GM12878 (cell line): Measurements from ENCODE around the gene ACD. TPM values are rescaled to one million over a fixed set of nuclear protein-coding genes. Genes with fewer than 3 reads are reported as not detected.

ENCODE experiments used
- ATAC-seq: fragments of 200-7000 bp; cut with Tn5 transposase; 3 replicates; pipeline ENCODE4 v1.9.1; 2020; ENCODE audit warnings: mild to moderate bottlenecking, moderate library complexity
- BruUV-seq: library from RNA; stranded (reverse); fragments of 400-500 nt; replicated peaks from 2 replicates; lab custom pipeline; 2021; lab: Mats Ljungman, UMichigan
- CTCF ChIA-PET: fragments of 300-600 bp; sonication (Branson Sonifier 250); formaldehyde crosslinking; extraction: SDS; loops from one replicate; lab custom pipeline; 2021; ENCODE audit warnings: inconsistent platforms; lab: Yijun Ruan, JAX
- POLR2A ChIA-PET: fragments of 350-600 bp; formaldehyde crosslinking; extraction: SDS; loops from one replicate; lab custom pipeline; 2021; ENCODE audit warnings: inconsistent platforms; lab: Charles Lee
- RAD21 ChIA-PET: fragments of 300-600 bp; sonication (Branson Sonifier 250); formaldehyde crosslinking; loops from one replicate; lab custom pipeline; 2023; ENCODE audit warnings: antibody characterized with exemption; ENCODE audit not compliant: unreplicated experiment; lab: Charles Lee
- SMC1A ChIA-PET: fragments of 300-600 bp; sonication (Branson Sonifier 250); formaldehyde crosslinking; loops from one replicate; lab custom pipeline; 2023; ENCODE audit not compliant: unreplicated experiment, uncharacterized antibody; lab: Charles Lee
- DNase-seq: peaks from one replicate; pipeline ENCODE4 v3.0.0-alpha.2; 2011; ENCODE audit warnings: low read depth, low spot score
- FAIRE-seq: peaks from 3 replicates; lab custom pipeline; 2011; peaks lifted over from hg19 to GRCh38; lab: Jason Lieb, UNC
- H2AFZ ChIP-seq: 2 replicates; pipeline ENCODE4 v1.6.0; 2011; ENCODE audit warnings: low read depth, low read length, control low read depth; ENCODE audit not compliant: control insufficient read depth
- H3K27ac ChIP-seq: 2 replicates; pipeline ENCODE4 v1.5.1; 2011; ENCODE audit warnings: control low read depth; ENCODE audit not compliant: control insufficient read depth, insufficient read depth
- H3K27me3 ChIP-seq, 2 experiments: replicated peaks in 1 of 2; 2 replicates each; pipeline versions ENCODE4 v1.6.0 to v1.6.1; 2011; ENCODE audit warnings: low read length in 1 of 2; ENCODE audit not compliant: control insufficient read depth in 2 of 2, insufficient read depth in 2 of 2
- H3K36me3 ChIP-seq, 2 experiments: 2 replicates each; pipeline ENCODE4 v1.5.1; 2011; ENCODE audit warnings: low read length in 1 of 2; ENCODE audit not compliant: control insufficient read depth in 2 of 2, insufficient read depth in 2 of 2
- H3K4me1 ChIP-seq: 2 replicates; pipeline ENCODE4 v1.6.1; 2011; ENCODE audit warnings: mild to moderate bottlenecking, low read length, moderate library complexity, mixed read lengths; ENCODE audit not compliant: control insufficient read depth, insufficient read depth
- H3K4me2 ChIP-seq: 2 replicates; pipeline ENCODE4 v1.6.0; 2011; ENCODE audit warnings: control low read depth; ENCODE audit not compliant: control insufficient read depth, insufficient read depth
- H3K4me3 ChIP-seq: fragments of 200-600 bp; sonication (generic); 2 replicates; pipeline ENCODE4 v1.5.1; 2016
- H3K79me2 ChIP-seq: 2 replicates; pipeline ENCODE4 v1.6.0; 2011; ENCODE audit warnings: low read length; ENCODE audit not compliant: control insufficient read depth, insufficient read depth
- H3K9ac ChIP-seq: 2 replicates; pipeline ENCODE4 v1.8.0; 2011; ENCODE audit warnings: low read length, control low read depth, mixed read lengths; ENCODE audit not compliant: control insufficient read depth, insufficient read depth
- H3K9me3 ChIP-seq: replicated peaks from 3 replicates; pipeline ENCODE4 v1.5.1; 2011; ENCODE audit warnings: mild to moderate bottlenecking, low read length; ENCODE audit not compliant: control insufficient read depth, insufficient read depth
- H4K20me1 ChIP-seq: 2 replicates; pipeline ENCODE4 v1.6.0; 2011; ENCODE audit not compliant: control insufficient read depth, insufficient read depth
- BCL11A ChIP-seq: IDR thresholded peaks from 2 replicates; pipeline ENCODE4 v1.6.1; 2011; ENCODE audit warnings: low read depth, low read length
- BRCA1 ChIP-seq: IDR thresholded peaks from 2 replicates; pipeline ENCODE4 v1.6.1; 2011; ENCODE audit warnings: low read depth, low read length, improper control_type of control experiment
- CBX5 ChIP-seq: sonication (generic); IDR thresholded peaks from 2 replicates; pipeline ENCODE4 v1.6.1; 2016; ENCODE audit warnings: low read depth, moderate library complexity, mild to moderate bottlenecking, inconsistent platforms
- CHD1 ChIP-seq: IDR thresholded peaks from 2 replicates; pipeline ENCODE4 v1.6.1; 2012; ENCODE audit warnings: low read depth, low read length, improper control_type of control experiment
- CHD4 ChIP-seq: fragments of 200-600 bp; sonication (generic); IDR thresholded peaks from 2 replicates; pipeline ENCODE4 v1.6.1; 2016; ENCODE audit warnings: mild to moderate bottlenecking
- GABPA ChIP-seq: IDR thresholded peaks from 2 replicates; pipeline ENCODE4 v1.6.1; 2014; ENCODE audit warnings: antibody characterized with exemption, low read depth, mild to moderate bottlenecking, inconsistent platforms
- HDAC6 ChIP-seq: fragments of 200-600 bp; sonication (generic); IDR thresholded peaks from one replicate; pipeline ENCODE4 v1.8.0; 2017; ENCODE audit warnings: antibody characterized with exemption; ENCODE audit not compliant: unreplicated experiment
- IKZF1 ChIP-seq: fragments of 450-650 bp; conservative IDR thresholded peaks from 2 replicates; pipeline ENCODE4 v1.6.1; 2017; ENCODE audit warnings: antibody characterized with exemption, mild to moderate bottlenecking
- MTA2 ChIP-seq: fragments of 450-650 bp; IDR thresholded peaks from 2 replicates; pipeline ENCODE4 v1.6.1; 2016; ENCODE audit warnings: low read depth, mild to moderate bottlenecking, moderate library complexity
- MYB ChIP-seq: fragments of 150-350 bp; IDR thresholded peaks from 2 replicates; pipeline ENCODE4 v1.6.1; 2014; ENCODE audit warnings: mild to moderate bottlenecking, low read depth, low read length, borderline replicate concordance
- MYC ChIP-seq: IDR thresholded peaks from 2 replicates; pipeline ENCODE4 v1.6.1; 2011; ENCODE audit warnings: mild to moderate bottlenecking, low read length, moderate library complexity, inconsistent platforms; ENCODE audit not compliant: insufficient read depth, insufficient replicate concordance, insufficient read length, severe bottlenecking
- NBN ChIP-seq: fragments of 450-650 bp; IDR thresholded peaks from 2 replicates; pipeline ENCODE4 v1.6.1; 2016
- RELB ChIP-seq: fragments of 450-650 bp; IDR thresholded peaks from 2 replicates; pipeline ENCODE4 v1.6.1; 2017; ENCODE audit warnings: low read depth, mild to moderate bottlenecking, moderate library complexity
- SREBF1 ChIP-seq: IDR thresholded peaks from 2 replicates; pipeline ENCODE4 v1.6.1; 2012; ENCODE audit warnings: mild to moderate bottlenecking, low read length
- STAT3 ChIP-seq: IDR thresholded peaks from 2 replicates; pipeline ENCODE4 v1.6.1; 2011; ENCODE audit warnings: low read depth, low read length, improper control_type of control experiment
- TAF1 ChIP-seq: IDR thresholded peaks from 2 replicates; pipeline ENCODE4 v1.6.1; 2011; ENCODE audit warnings: mild to moderate bottlenecking, low read depth, low read length, borderline replicate concordance
- ZNF217 ChIP-seq: fragments of 450-650 bp; IDR thresholded peaks from 2 replicates; pipeline ENCODE4 v1.6.1; 2017; ENCODE audit warnings: antibody characterized with exemption, mild to moderate bottlenecking
- ZNF384 ChIP-seq: IDR thresholded peaks from 2 replicates; pipeline ENCODE4 v1.6.1; 2012; ENCODE audit warnings: low read depth, mild to moderate bottlenecking, low read length, improper control_type of control experiment, borderline replicate concordance
- ZNF622 ChIP-seq: fragments of 450-650 bp; IDR thresholded peaks from 2 replicates; pipeline ENCODE4 v1.6.1; 2017; ENCODE audit warnings: mild to moderate bottlenecking, inconsistent platforms
- WGBS: methylation state at CpG from one replicate; pipeline ENCODE4 v1.1.6; 2016; ENCODE audit warnings: low lambda C conversion rate; ENCODE audit not compliant: insufficient replicate concordance, insufficient coverage; ENCODE audit errors: missing lambda C conversion rate; 5-methylcytosine and 5-hydroxymethylcytosine counted together
- in situ Hi-C: fragments of 300-500 bp; cut with MboI; formaldehyde crosslinking; loops from 9 replicates; pipeline ENCODE4 v1.14.3; 2018; ENCODE audit warnings: mixed read lengths
- intact Hi-C: fragments of 100-400 bp; cut with micrococcal nuclease; formaldehyde crosslinking; loops from one replicate; pipeline ENCODE4 v1.14.2; 2022; ENCODE audit not compliant: unreplicated experiment
- polyA plus RNA-seq, 11 experiments: library from polyadenylated mRNA; depleted of rRNA in 4 of 11; unstranded in 6 of 11; stranded (reverse) in 5 of 11; fragments of >200 nt; fragmentation: Nextera tagmentation in 4 of 11; fragmentation: Illumina TruSeq in 1 of 11; extraction: Ambion mirVana in 4 of 11; extraction: Trizol in 1 of 11; gene quantifications; 1 replicate in 1 of 11; 2 replicates in 10 of 11; pipeline versions ENCODE4 v1.2.1 to v1.2.3, GENCODE V29; 2011 to 2016; ENCODE audit warnings: inconsistent platforms in 2 of 11, missing spikeins in 2 of 11, low read depth in 1 of 11
- total RNA-seq, 4 experiments: library from RNA; depleted of rRNA in 3 of 4; stranded (reverse); fragments of >200 nt in 3 of 4; fragmentation: Illumina TruSeq in 1 of 4; extraction: Trizol in 1 of 4; gene quantifications; 2 replicates each; pipeline versions ENCODE4 v1.2.1 to v1.2.3, GENCODE V29; 2013 to 2021
- TF ChIP-seq, protein P1 (sequence below): IDR thresholded peaks from 2 replicates; pipeline ENCODE4 v1.6.1; 2012; ENCODE audit warnings: improper control_type of control experiment, low read depth, low read length; ENCODE audit not compliant: insufficient replicate concordance

Gene ACD
- total and polyA plus RNA-seq, 10 of the 15 experiments (the other 5 are each of a cell fraction or from before 2014, with no cell fraction given): 2.9 to 46.7 (median 23.9) TPM

DNA sequence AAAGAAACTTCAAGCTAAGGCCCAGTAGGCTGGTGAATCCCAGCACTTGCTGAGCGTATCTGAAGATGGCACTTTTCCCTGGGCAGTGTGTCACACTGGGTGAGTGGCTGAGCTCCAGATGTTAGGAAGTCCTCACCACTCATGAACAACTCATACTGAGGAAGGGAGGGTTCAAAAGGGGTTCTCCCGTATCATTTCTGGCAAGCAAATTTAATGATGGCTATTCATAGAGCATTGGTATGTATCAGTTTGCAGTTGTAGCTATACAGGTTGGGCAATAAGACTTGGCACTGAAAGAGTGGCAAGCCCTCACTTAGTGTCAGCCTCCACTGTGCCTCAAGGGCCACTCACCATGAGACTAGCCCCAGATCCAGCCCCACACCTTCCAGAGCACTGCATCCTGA, 48.3 kb upstream of the ACD start:
- H3K79me2 ChIP-seq: no peaks in the 10 kb centered on the region; the same call in none of the 2 replicates
- H3K4me2 ChIP-seq: no peak overlapping the region
- no peaks in the 10 kb centered on the region for H3K9me3 ChIP-seq
- H3K27ac ChIP-seq: no peak overlapping the region
- H2AFZ ChIP-seq: no peak overlapping the region
- CTCF ChIA-PET: interaction anchor here (0.8 kb wide), 1 partner anchor 227 kb away, joined by 3 read pairs; the partner anchor contains the start of gene ATP6V0D1
- ATAC-seq (no peak), DNase-seq (no peak), FAIRE-seq (no peak)
- RAD21 ChIA-PET: no interaction called here
- H3K36me3 ChIP-seq: peaks cover 0 to 5% of the 10 kb centered on the region in 2 experiments; a peak in 1 of 4 replicates
- in situ Hi-C loops: no loop called here
- no peak overlapping the region for H3K4me3 ChIP-seq
- WGBS: 73% methylated on average over 2 of the region's 2 CpGs
- H3K27me3 ChIP-seq: no peaks in the 10 kb centered on the region
- intact Hi-C loops: no loop called here
- TF ChIP-seq HDAC6: no peak
- TF ChIP-seq CBX5: no peak
- no peak for TF ChIP-seq RELB
- TF ChIP-seq ZNF384: no peak
- no peak for TF ChIP-seq ZNF622
- TF ChIP-seq TAF1: no peak
- no peak for TF ChIP-seq GABPA
- TF ChIP-seq CHD1: no peak
- no peak for TF ChIP-seq MYC
- no peak for TF ChIP-seq SREBF1
- TF ChIP-seq STAT3: no peak
- TF ChIP-seq BRCA1: no peak
- no peak for TF ChIP-seq NBN
- no peak for TF ChIP-seq MTA2
- no peak for TF ChIP-seq IKZF1
- no peak for TF ChIP-seq ZNF217
- no peak for TF ChIP-seq BCL11A
- TF ChIP-seq, protein P1, sequence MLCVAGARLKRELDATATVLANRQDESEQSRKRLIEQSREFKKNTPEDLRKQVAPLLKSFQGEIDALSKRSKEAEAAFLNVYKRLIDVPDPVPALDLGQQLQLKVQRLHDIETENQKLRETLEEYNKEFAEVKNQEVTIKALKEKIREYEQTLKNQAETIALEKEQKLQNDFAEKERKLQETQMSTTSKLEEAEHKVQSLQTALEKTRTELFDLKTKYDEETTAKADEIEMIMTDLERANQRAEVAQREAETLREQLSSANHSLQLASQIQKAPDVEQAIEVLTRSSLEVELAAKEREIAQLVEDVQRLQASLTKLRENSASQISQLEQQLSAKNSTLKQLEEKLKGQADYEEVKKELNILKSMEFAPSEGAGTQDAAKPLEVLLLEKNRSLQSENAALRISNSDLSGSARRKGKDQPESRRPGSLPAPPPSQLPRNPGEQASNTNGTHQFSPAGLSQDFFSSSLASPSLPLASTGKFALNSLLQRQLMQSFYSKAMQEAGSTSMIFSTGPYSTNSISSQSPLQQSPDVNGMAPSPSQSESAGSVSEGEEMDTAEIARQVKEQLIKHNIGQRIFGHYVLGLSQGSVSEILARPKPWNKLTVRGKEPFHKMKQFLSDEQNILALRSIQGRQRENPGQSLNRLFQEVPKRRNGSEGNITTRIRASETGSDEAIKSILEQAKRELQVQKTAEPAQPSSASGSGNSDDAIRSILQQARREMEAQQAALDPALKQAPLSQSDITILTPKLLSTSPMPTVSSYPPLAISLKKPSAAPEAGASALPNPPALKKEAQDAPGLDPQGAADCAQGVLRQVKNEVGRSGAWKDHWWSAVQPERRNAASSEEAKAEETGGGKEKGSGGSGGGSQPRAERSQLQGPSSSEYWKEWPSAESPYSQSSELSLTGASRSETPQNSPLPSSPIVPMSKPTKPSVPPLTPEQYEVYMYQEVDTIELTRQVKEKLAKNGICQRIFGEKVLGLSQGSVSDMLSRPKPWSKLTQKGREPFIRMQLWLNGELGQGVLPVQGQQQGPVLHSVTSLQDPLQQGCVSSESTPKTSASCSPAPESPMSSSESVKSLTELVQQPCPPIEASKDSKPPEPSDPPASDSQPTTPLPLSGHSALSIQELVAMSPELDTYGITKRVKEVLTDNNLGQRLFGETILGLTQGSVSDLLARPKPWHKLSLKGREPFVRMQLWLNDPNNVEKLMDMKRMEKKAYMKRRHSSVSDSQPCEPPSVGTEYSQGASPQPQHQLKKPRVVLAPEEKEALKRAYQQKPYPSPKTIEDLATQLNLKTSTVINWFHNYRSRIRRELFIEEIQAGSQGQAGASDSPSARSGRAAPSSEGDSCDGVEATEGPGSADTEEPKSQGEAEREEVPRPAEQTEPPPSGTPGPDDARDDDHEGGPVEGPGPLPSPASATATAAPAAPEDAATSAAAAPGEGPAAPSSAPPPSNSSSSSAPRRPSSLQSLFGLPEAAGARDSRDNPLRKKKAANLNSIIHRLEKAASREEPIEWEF: no peak
- no peak for TF ChIP-seq MYB
- no peak for TF ChIP-seq CHD4
- POLR2A ChIA-PET: no interaction called here
- no TSS peak for BruUV-seq
- SMC1A ChIA-PET: interaction anchor here (1.5 kb wide), 1 partner anchor 10 kb away, joined by 4 read pairs; no protein-coding TSS in a partner anchor
- peaks cover 3% of the 10 kb centered on the region for H3K4me1 ChIP-seq
- no peaks in the 10 kb centered on the region for H4K20me1 ChIP-seq
- H3K9ac ChIP-seq: no peak overlapping the region
